ENCODE results near the gene CHEK1.
"Not testable (repeated sequence)": the region's sequence is repeated elsewhere in the genome, so short reads cannot be mapped to it uniquely, and the experiment has no call there.

CHEK1 gene

DNA sequence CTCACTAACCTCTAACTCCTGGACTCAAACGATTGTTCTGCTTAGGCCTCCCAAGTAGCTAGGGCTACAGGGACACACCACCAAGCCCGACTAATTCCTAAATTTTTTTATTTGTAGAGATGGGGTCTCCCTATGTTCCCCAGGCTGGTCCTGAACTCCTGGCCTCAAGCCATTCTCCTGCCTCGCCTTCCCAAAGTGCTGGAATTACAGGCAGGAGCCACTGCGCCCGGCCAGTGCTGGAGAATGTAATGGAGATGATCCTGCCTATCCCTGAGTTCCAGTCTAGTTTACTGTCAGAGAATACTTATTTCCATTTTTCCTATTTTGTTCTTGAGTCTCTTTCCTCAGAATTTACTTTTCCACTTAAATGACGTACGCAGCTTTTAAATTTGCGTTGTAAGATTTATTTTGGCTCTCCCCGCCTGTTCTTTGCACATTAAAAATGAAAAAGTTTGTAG lies at the start of gene CHEK1:
Gene CHEK1, plus strand, starts transcription at position 408 of the 458 bp plus-strand sequence. CDS start 1,606 bp downstream, outside the sequence.
- no peak for DNase-seq (ENCODE audit: low spot score)

- DNase-seq (ENCODE audit: low spot score): not testable (repeated sequence)
These were observed 47.8 kb upstream of the CHEK1 start for GRCh38 chr11:125577181-125577580.

DNA sequence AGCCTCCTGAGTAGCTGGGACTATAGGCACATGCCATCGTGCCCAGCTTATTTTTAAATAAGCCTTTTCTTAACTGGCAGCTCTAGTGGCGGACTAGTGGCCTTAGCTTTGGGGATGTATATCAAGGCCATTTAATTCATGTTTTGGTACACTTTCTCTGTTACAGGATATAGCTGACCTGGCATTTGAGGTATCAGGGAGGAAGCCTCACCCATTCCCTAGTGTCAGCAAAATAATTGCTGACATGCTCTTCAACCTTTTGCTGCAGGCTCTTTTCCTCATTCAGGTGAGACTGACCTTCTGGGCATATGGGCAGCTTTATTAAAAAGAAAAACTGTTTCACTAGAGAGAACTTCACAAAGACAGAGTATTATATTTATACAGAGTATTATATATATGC lies 46.2 kb upstream of the CHEK1 start:
- no peak for DNase-seq (ENCODE audit: low spot score)

DNA sequence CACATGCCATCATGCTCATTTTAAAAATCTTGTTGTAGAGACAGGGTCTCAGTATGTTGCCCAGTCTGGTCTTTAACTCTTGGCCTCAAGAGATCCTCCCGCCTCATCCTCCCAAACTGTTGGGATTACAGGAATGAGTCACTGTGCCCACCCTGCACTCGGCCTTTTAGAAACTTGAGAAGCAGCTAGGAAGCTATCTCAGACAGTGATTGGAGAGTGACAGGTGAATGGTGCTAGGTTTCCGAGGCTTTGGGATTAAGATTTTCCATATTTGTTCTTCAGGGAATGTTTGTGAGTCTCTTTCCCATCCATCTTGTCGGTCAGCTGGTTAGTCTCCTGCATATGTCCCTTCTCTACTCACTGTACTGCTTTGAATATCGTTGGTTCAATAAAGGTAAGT lies 45.2 kb upstream of the CHEK1 start:
- no peak for DNase-seq (ENCODE audit: low spot score)

GRCh38 chr11:125583496-125583895 lies 41.5 kb upstream of the CHEK1 start:
- DNase-seq (ENCODE audit: low spot score): no peak

DNA sequence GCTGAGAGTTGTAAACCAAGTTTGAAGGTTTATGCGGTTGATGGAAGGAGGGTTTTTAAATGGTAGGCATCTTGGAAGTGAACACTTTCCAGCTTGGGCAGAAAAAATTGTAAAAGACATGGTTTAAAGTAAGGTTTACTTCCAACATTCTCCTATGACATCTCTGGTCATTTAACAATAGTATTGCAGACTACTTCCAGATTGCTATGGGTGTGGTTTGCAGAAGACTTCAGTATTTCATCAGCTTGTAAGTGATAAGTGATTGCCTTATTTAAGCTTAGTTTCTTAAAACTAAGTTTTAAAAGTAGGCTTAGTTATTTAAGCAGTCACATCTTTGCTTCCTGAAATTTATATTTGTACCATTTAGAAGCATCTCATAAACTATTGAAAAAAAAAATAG lies 39.5 kb upstream of the CHEK1 start:
- DNase-seq (ENCODE audit: low spot score): no peak

- no peak for DNase-seq (ENCODE audit: low spot score)
These were observed 38.3 kb upstream of the CHEK1 start for GRCh38 chr11:125586623-125587022.

DNA sequence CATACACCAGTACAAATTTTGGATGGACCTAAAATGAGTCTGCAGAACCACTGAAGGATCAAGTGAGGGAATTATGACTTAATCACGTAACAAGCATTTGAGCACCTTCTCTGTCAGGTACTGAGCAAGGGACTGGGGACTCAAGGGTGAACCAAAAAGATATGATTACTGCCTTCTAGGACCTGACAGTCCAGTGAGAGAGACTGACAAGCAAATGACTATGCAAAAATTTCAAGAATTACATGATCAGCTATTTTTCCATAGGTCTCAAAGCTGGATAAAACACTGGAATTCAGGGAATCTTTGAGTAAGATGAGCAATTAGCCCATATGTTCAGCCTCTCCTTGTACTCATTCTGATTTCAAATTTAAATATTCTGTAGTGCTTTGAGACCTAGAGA lies 37.5 kb upstream of the CHEK1 start:
- no peak for DNase-seq (ENCODE audit: low spot score)

- no peak for DNase-seq (ENCODE audit: low spot score)
These were observed 36.5 kb upstream of the CHEK1 start for GRCh38 chr11:125588505-125588904.

DNA sequence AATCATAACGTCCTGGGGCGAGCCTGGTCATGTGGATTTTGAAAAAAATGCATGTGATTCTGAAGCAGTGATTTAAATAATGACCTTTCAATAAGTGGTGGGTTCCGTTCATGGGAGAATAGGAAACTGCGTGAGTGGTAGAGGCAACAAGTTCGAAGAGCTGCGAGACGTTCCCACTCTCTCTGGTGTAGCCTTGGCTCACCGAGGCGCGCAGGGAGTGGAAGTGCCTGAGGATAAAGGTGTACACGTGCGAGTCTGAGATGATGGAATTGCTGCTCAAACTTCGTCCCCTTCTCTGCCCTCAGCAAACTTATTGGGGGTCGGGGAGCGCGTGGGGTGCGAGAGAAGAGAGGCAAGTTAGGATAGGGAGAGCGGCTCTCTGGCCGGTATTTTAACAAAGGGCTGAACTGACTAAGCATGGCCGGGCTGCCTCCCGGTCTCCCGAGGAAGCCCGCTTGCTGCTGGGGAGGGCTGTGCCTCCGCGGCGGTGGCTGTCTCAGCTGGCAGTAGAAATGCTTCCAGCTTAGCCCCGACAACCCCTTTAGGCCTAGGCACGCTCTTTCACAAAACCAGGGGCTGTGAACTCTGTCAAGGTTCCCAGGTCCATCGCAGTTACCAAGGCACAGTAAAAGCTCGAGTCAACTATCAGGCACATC lies 33.2 kb upstream of the CHEK1 start:
- DNase-seq (ENCODE audit: low spot score): peak; percentile 11

- peak; percentile 98 for DNase-seq (ENCODE audit: low spot score)
These were observed 32.5 kb upstream of the CHEK1 start, which contains the start of gene STT3A for GRCh38 chr11:125592305-125593113. STT3A (plus strand) TSS chr11:125592852; CDS start chr11:125595916, 3,064 bp downstream.

DNA sequence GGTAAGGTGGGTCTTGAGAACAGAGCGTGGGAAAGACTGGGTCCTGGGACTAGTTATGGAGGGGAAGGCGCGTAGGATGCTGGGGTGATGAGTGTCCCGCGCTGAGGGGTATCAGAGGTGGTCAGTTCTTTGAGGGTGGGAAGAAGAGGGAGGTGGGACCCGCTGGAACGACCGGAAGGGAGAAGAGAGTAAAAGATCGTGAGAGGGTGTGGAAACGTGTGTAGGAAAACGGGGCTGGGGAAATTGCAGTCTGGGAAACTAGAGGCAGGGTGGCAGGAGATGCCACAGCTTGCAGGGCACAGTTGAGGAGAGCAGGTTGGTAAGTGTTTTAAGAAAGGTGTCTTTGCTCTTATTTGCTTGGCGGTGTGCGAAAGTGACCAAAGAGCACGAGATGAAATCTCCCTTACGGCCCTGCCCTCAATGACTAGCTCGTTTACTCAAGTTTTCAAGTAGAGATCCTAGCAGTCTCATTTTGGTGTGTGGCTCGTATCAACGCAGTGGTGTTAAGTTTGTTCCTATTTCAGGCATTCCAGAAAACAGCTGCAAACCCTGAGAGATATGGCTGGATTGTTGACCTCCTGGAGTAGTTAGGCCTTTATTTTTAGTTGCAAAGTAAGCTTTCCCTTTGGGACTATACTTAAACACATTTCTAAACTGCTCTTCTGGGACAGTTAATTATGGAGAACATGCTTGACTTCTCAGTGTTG lies 31.7 kb upstream of the CHEK1 start:
- no peak for DNase-seq (ENCODE audit: low spot score)

DNA sequence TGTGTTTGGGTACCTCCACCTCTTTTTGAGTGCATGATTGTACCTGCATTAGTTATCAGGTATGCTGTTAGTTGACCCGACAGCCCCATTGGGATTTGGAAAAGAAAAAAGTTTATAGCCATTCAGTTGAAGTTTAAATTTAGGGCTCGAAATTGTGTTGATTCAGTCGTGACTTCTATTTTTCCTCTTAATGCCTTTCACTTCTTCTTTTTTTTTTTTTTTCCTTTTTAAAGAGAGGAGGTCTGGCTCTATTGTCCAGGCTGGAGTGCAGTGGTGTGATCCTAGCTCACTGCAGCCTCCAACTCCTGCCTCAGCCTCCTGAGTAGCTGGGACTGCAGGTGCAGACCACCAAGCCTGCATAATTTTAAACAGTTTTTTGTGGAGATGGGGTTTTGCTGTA lies 30.0 kb upstream of the CHEK1 start:
- DNase-seq (ENCODE audit: low spot score): no peak

GRCh38 chr11:125600663-125601062 lies 24.3 kb upstream of the CHEK1 start:
- DNase-seq (ENCODE audit: low spot score): no peak

DNA sequence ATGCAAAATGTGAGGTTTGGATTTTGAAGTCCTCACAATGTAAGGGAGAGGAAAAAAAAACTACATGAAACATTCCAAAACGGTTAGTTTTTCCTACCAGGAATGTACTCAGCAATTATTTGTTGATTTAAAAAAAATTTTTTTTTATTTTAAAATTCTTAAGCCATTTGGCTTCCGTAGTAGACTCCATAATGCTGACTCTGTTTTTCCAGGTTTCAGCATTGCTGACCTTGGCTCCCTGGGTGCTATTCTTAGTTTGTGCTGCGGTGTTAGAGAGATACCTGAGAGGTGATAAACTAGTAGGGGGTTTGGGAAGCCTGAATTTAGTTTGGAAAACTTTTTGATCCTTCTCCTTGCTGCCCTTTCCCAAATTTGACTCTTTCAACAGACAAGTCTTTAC lies 21.8 kb upstream of the CHEK1 start:
- DNase-seq (ENCODE audit: low spot score): no peak

DNA sequence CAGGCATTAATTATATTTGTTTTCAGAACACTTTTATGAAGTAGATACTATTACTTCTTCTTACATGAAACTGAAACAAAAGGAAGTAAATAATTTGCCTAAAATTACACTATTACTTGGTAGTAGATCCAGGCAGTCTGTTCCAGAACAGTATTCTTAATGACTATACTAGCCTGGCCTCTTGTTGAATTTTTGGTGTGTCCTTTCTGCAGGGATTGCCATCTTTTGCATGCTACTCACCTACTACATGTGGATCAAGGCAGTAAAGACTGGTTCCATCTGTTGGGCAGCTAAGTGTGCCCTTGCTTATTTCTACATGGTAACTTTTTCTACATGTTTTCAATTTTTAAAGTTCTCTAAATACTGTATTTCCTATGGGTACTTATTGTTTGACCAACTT lies 19.5 kb upstream of the CHEK1 start:
- no peak for DNase-seq (ENCODE audit: low spot score)

GRCh38 chr11:125609545-125609944 lies 15.4 kb upstream of the CHEK1 start:
- DNase-seq (ENCODE audit: low spot score): no peak

DNA sequence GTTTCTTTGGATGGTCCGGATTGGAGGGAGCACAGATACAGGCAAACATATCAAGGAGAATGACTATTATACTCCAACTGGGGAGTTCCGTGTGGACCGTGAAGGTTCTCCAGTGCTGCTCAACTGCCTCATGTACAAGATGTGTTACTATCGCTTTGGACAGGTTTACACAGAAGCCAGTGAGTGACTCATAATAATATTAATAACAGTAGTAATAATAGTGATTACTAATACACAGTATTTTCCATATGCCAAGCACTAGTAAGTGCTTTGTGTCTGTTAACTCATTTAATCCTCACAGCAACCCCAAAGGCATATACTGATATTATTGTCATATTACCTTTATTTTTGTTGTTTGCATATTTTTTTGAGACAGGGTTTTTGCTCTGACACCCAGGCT lies 6.6 kb upstream of the CHEK1 start:
- no peak for DNase-seq (ENCODE audit: low spot score)

GRCh38 chr11:125621995-125622394 lies 3.0 kb upstream of the CHEK1 start:
- no peak for DNase-seq (ENCODE audit: low spot score)

- no peak for DNase-seq (ENCODE audit: low spot score)
These were observed 1.9 kb upstream of the CHEK1 start for GRCh38 chr11:125623064-125623463.

DNA sequence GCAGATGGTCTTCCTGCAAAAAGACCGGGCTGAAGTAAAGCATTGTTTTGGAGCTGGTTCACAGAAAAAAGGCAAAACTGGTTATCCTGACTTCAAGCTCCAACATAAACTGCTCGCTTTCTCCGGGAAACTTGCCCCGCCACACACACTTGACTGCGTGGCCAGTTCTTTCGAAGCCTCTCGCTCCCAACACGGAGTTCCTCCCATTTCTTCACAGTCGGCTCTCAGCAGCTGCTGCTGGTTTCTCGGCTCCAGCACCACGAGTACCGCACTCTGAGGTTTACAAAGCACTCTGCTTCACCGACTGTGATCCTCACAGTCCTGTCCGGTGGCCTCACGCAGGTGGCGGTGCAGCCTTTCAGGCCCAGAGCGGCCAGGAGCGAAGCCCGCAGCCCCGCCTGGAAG lies 264 bp downstream of the CHEK1 start:
- no peak for DNase-seq (ENCODE audit: low spot score)

DNA sequence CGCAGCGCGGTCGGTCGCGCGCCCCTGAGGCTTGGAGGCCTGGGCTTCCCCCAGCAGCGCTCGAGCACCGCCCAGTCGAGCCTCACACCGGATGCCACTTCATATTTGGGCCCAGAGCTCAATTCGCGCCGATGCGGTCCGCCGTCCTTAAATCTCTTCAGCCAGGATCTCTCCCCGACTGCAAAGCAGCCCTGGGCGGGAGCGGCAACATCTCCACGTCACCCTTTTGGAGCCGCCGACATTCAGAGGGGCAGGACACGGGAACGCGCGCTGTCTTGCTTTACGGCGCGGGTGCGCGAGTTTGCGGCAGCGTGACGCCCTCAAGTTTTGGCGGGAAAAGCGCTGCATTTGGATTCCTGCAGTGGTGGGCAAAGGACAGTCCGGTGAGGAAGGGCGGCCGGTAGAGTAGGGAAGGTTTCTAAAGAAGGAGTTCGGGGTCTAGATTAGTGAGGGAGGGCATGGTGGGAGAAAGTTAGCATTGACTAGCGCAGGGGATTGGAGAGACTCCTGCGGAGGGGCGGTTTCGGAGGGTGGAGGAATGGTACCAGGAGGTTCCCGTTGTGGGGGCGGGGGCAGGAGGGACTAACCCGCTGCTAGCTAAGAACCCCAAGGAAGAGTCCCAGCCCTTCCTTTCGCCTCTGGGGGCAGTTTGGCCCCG lies 796 bp downstream of the CHEK1 start:
- peak; percentile 79 for DNase-seq (ENCODE audit: low spot score)

Measured in CD4-positive, alpha-beta T cell treated with Interleukin-6 at 100 ng/mL for 8 hours (primary cell).